ENCODE results near the gene VAT1L.

The VAT1L gene

DNA sequence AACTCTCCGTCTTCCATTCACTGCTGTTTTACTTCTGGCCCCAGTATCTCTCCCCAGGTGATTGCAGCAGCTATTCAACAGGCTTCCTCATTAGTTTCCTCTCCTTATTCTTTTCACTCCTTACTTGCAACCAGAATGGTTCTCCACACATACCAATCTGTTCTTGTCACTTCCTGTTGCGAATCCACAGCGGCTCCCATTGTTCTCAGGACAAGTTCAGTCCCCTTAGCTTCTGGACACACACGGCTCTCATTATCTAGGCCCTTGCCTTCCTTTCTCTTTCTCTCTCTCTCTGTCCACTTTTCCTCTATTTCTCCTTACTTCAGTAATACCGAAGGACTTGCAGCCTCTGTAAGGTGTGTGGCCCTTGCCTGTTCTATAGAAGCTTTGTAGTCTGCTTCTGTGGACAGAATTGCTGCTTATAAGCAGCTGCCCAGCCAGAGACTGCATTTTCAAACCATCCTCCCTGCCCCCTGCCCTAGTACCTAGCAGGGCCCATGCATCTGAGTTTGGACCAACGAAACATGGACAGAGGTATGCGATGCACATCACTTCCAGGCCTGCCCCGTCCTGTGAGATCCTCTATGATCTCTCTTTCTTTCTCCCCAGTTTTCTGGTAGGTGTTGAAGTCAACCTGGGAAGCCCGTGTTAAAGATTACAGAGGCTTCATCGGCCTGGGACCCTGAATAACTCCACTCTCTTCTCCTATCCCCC, 45.7 kb downstream of the VAT1L start:
- DNase-seq (ENCODE audit: low read depth in 4 of 4, low spot score in 1 of 4), result no peak

DNA sequence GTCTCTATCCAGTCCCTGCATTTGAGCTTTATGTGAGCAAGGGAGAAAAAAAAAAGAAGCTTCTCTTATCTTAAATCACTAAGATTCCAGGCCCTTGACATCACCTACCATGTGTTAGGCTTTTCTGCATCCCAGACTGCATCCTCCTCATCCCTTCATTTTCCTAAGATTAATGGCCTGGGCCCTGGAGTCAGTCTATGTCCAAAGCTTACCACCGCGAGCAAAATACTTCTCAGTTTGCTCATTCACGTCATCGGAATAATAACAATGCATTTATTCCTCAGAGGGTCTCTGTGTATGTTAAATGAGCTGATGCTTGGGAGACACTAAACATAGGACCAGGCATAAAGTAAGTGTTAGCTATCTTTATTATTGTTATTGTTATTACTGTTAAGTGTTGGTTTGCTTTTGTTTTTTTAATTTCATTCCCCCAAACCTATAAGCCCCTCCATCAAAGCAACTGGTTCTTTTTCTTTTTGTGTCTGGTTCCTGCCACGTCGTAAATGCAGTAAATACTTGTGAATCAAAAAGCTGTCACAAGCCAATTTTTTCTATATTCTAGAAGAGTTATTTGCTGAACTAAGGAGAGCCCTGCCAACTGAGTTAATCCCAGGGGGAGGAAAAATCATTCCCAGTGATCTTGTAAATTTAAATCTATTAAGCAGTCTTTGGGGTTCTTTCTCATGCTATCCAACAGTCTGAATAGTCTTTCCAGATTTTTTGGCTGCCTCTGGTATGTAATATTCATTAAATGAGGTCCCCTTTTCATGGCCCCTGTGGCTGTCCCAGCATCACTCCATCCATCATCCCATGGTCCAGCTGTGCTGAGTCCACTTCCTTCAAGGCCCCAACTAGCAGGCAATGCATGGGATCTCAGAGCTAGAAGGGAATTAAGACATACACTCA, 46.5 kb downstream of the VAT1L start:
- DNase-seq (ENCODE audit: low read depth in 4 of 4, low spot score in 1 of 4), result no peak

DNA sequence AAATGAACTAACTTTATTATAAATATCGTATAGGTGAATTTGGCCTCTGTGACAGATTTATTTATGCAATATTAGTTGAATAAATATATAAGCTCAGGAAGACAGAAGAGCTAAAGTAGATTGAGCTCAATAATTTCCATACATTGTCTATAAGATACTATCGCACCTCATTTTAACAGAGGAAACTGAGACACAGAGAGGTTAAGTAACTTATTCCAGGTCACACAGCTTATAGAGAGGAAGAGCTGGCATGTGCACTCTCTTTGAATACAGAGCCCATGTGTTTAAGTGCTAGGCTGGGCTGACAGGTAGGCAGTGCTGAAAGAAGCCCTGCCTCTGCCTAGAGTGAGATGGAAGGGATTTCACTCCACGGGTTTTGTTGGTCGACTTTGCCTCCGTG, 48.4 kb downstream of the VAT1L start:
- DNase-seq (ENCODE audit: low read depth in 4 of 4, low spot score in 1 of 4), result no peak

DNA sequence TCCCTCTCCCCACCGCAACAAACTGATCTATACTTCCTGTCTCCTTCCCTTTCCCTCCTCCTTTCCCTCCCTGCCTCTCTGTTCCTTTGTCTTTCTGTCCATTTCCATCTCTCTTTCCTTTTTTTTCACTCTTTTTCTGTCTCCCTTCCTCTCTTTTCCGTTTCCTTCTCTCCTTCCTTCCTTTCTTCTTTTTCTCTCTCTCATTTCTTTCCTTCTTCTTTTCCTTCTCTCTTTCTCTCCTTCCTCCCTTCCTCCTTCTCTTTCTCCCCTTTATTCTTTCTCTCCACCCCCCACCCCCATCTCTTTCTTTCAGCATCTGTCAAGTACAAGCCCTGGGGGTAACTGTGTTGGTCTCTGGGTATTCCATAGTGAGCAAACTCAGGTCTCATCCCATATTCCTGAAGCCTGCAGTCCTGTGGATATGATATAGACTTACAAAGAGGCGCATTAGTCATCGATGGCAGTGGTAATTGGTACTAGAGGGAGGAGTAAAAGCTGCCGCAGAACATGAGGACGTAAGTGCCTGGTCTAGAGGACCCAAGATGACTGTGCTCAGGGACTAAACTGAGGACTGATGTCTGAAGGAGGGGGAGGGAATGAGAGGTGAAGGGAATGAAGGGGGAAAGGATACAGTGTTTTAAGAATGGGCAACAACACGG, 50.4 kb downstream of the VAT1L start:
- no peak for DNase-seq (ENCODE audit: low read depth in 4 of 4, low spot score in 1 of 4)

DNA sequence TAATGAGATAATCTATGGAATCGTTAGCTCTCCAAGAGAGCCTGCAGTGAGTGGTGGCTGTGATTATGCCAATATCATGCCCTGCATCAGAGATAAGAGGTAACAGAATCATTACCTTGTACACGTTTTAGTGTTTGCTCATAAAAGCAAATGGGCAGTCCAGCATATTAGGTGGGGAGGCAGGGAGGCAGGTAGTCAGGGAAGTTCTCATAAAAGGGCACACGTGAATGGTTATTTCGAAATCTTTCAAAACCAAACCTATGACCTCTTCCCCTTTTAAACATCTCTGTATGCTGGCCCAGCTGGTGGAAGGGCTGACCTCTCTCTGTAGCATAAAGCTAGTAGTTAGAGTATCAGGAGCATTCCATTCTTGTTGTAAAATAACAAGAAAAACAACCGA, 51.7 kb downstream of the VAT1L start:
- no peak for DNase-seq (ENCODE audit: low read depth in 4 of 4, low spot score in 1 of 4)

DNA sequence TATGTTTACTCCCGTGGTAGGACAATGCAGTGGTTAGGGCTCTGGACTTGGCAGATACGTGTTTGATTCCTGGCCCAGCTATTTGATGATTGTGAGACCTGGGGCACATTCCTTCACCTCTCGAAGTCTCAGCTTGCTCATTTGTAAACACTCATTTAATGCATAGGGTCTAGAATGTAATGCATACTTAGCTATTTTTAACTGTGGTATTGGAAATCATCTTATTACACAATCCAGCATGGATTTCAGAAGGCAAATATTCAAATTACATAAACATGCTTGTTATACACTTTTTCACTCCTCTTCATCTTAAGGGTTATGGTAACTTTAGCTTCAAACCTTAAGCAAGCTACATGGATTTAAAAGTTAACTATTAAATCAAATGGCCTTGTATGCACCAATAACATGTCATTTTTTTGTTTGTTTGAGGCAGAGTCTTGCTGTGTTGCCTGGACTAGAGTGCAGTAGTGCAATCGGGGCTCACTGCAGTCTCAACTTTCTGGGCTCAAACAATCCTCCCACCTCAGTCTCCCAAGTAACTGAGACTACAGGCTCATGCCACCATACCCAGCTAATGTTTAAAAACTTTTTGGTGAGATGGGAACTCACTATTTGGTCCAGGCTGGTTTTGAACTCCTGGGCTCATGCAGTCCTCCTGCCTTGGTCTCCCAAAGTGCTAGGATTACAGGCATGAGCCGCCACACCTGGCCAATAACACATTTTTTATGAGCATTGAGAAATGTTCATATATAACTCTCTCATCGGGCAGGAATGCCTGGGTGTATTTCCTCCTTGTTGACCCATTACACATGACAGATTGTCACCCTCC, 52.5 kb downstream of the VAT1L start:
- no peak for DNase-seq (ENCODE audit: low read depth in 4 of 4, low spot score in 1 of 4)

DNA sequence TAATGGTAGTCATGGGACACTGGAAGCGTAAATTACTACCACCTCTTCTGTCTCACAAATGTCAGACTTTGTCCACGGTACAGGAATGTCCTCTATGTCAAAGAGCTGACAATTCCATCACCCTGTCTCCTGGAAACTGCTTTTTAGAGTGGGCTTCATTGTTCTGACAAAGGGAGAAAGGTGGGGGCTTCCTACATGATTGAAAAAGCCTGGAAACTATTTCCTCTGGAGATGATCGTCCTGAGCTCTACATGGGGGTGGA, 53.1 kb downstream of the VAT1L start:
- DNase-seq (ENCODE audit: low read depth in 4 of 4, low spot score in 1 of 4), result no peak

DNA sequence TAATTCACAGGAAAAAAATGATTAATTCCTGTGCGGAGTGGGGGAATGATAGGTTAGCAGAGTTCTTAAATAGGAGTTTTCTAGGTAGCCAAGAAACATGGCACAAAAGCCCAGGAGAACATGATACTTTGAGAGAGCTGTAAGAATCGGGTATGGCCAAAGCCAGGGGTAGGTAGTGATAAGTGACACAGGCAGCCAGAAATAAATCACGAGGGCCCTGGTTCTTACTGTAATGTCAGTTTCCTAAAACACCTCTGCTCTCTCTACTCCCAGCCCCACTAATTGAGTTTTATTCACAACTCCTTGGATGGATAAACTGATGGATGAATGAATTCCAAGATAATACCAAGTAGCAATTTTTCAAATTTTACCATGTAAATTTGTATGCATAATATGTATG, 54.1 kb downstream of the VAT1L start:
- no peak for DNase-seq (ENCODE audit: low read depth in 4 of 4, low spot score in 1 of 4)

DNA sequence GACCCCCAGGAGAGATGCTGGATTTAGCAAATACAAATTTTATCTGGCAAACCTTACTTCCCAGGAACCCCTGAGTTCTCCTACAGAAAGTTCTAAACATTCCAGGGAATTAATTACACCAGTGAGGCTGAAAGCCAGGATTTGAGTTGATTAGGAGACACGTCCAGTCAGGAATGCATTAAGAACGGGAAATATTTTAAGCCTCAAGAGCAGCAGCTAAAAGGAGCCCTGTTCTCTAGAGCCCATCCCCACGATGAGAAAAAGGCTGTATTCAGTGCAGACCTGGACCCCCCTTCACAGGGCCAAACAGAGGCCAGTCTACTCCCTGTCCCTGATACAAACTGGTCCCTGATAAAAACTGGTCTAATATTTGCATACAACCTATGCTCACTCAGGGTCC, 55.0 kb downstream of the VAT1L start:
- DNase-seq (ENCODE audit: low read depth in 4 of 4, low spot score in 1 of 4), result no peak

DNA sequence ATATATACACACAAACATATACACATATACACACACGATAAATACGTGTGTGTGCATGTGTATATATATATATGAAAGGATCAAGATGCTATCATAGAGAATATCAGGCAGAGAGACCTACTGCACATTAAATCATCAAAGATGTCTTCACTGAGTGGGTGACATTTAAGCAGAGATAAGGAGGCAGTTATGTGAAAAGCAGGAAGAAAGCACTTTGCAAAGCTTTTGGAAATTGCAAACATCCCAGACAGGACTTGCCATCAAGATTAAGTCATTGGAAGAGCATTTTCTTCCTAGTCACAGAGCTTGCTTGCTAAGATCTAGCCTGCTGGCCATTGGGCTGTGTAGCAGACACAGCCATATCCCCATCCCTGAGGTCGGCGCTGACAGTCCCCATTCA, 56.4 kb downstream of the VAT1L start:
- no peak for DNase-seq (ENCODE audit: low read depth in 4 of 4, low spot score in 1 of 4)

DNA sequence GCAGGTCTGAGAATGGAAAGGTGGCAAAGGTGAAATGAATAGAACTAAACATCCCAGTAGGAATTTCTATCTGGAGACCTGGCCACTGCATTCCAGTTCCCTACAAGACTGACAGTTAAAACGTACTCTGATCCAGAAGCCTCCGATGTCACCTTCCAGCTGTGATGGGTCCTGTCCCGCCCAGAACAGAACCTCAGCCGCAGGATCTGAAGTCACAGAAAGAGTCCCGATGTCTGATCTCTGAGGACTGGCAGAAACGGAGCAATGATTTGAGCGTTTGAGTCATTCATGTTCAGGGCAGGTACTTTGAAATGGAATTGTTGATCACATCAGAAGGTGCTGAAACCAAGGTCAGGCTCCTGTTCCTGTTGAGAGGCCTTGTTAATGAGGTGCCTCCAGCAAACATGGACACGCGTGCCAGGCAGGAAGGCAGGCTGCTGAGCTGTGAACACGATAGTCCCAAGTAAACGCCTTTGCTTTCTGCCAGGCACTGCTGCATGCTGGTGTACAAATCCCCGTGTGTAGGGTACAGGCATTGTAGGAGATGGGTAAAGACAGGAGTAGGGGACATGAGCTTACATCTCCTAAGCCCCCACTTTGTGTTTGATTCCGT, 61.4 kb downstream of the VAT1L start:
- no peak for DNase-seq (ENCODE audit: low read depth in 4 of 4, low spot score in 1 of 4)

DNA sequence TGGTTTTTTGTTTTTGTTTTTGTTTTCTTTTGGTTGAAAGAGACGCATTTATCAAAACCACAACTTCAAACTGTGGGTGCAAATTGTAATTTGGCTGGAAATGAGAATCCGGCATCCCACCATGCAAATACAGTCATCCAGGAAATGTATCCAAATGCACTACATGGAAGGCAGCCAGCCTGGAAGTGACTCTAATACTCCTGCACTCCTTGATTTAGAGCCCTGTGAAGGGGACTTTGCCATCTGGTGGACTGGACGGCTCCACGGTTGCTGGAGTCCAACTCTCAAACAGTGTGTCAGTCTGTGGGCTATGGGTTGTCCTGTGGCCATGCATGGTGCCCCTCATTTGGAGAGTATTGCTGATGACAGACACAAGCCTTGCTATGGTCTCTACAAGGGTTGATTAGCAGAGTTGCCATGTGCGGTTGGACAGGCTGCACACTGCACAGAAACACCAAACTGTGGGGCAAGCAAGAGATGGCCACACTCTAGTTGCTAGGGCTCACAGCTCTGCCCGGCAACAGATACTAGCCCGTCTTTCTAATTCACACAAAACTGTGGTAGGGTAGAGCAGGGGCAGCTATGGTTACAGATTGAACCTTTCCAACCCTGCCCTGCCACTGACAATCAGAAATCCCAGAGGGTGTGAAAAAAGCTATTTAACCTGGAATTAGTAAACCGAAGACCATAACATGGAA, 62.4 kb downstream of the VAT1L start:
- no peak for DNase-seq (ENCODE audit: low read depth in 4 of 4, low spot score in 1 of 4)

DNA sequence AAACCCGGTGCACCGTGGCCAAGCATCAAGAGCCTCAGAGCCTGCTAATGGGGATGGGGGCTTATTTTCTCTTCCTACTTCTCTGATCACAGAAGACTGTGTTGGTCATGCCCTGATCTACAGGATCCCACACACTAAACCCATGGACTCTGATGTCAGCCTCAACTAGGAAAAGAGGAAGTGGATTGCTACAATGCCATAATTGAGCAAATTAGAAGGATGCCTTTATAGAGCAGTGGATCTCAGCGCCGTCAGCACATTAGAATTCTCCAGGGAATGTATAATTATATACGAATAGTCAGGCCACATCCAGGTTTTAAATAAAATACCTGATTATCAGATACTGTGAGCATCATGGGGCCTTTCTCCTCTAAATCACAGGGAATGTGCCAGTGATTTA, 64.8 kb downstream of the VAT1L start:
- no peak for DNase-seq (ENCODE audit: low read depth in 4 of 4, low spot score in 1 of 4)

DNA sequence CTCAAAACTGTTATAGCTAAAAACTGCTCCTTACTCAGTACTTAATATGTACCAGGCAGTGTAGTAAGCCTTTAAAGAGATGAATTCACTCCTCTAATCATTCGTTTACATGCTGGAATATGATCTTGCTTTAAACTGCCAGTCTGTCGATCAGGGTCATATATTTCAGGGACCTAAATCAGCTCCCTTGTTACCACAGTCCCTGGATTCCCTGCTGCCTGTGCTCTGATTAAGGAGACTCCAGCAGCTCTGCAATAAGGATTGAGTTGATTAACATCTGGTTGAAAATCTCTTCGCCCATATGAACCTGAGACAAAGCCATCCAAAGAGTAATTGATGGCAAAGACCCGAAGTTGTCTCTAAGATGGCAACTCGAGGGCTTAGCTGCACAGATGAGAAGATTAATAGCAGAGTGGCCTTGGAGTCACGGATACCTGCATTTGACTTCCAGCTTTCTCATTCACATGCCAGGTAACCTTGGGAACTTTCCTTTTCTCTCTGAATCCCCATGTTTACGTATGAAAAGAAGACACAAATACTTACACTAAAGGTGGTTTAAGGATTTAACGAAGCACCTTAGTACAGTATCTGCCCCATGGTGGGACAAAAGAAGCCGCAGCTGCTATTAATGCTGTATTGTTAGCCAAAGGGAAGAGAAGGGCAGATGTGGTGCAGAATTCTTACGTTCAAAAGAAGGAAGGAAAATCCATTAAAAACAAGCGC, 68.2 kb downstream of the VAT1L start:
- no peak for DNase-seq (ENCODE audit: low read depth in 4 of 4, low spot score in 1 of 4)

DNA sequence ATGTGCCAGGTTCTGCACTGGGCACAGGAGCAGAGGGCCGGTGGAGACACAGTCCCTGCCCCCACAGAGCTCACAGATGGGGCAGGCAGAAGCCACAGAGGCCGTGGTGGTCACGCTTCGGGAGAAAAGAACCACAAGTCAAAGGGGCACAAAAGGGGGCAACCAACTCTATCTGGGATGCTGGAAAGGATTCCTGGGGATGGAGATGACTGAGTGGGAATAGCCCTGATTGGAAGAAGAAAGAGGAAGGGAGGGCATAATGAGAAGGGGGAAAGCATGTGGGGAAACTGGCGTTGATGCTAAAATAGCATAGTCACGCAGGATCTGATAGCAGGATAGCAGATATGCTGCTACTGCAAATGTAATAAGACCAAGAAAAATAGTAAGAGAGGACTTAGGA, 69.7 kb downstream of the VAT1L start:
- DNase-seq (ENCODE audit: low read depth in 4 of 4, low spot score in 1 of 4), result no peak

DNA sequence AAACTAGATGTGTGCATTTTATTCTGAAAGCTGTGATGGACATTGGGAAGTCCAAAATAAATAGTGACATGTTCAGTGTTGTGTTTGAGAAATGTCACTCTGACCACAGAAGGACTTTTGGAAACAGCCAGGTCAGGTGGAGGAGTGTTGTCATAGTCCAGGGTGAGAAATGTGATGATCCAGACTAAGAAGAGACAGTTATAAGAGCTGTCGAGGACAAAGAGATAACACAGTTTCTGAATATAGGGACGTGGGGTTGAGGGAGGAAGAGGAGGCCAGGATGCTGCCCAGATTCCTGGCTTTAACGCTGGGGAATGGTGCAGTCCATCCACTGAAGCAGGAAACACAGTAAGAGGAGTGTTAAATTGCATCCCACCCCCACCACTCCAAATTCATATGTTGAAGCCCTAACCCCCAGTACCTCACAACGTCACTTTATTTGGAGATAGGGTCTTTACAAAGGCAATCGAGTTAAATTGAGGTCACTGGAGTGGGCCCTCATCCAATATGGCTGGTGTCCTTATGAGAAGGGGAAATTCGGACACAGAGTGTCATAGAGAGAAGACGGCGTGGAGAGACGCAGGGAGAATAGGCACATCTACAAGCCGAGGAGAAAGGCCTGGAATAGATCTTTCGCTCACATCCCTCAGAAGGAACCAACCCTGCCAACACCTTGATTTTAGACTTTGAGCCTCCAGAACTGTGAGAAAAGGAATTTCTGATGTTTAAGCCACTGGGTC, 71.3 kb downstream of the VAT1L start:
- no peak for DNase-seq (ENCODE audit: low read depth in 4 of 4, low spot score in 1 of 4)

DNA sequence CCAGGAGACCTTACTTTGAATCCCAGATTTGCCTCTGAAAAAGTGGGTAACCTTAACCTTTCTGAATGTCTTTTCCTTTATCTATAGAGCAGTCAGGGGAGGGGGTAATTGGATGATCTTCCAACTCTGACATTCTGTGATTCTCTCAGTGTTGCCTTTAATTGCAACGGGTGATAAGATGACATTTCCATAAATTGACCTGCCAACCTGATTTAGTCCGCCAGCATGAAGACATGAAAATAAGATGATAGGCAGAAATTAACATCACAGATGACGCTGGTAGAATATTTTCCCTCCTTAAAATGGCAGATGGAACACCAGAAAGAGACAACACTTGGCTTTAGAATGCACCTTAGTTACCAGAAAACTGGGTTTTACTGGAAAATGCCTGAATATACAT, 72.6 kb downstream of the VAT1L start:
- no peak for DNase-seq (ENCODE audit: low read depth in 4 of 4, low spot score in 1 of 4)

DNA sequence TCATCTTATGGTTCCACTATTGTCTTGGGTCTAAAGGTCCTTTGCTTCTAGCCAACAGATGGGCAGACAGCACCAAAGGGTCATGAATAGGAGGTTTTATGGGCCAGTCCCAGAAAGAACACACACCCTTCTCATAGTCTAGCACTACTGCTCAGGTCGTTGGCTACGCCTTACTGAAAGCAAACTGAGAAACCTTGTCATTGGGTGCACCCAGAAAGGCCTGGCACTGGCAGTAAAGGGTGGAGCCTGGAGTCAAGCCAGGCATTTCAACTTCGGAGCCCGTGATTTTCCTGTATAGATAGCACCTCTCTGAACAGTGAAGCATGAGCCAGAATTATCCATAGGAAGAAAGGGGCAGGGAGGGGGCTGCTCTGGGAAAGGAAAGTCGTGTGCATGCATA, 74.9 kb downstream of the VAT1L start:
- no peak for DNase-seq (ENCODE audit: low read depth in 4 of 4, low spot score in 1 of 4)

DNA sequence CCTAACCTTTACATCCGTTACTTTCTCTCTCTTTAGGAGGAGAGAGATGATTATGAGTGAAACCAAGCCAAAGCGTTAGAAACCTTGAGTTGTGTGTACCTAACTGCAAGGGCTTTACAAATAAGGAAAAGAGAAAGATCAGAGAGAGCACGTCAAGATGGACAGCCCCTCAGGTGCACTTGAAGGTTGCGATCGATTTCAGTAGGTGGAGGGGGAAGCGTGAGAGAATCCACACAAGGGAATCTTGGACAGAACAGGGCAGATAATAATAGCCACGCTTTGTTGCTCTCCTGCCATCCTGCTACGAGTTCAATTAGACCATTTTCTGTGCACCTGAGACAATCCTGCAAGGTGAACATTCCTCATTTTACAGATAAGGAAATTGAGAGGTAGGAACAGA, 78.4 kb downstream of the VAT1L start:
- DNase-seq (ENCODE audit: low read depth in 4 of 4, low spot score in 1 of 4), result no peak

Measured in stimulated activated CD4-positive, alpha-beta T cell treated with anti-CD3 and anti-CD28 coated beads, Interleukin-1b, Interleukin-23, amount 100 ng/mL, for 24 hours (primary cell).